Activated CD4-positive, alpha-beta T cell treated with anti-CD3 and anti-CD28 coated beads, Interleukin-2, amount 10 ng/mL, durations not matched to agents 24 days and 14 days (primary cell): ENCODE data around the gene PSENEN. TPM values are rescaled to one million over a fixed set of nuclear protein-coding genes. Genes with fewer than 3 reads are reported as not detected.
A peak's percentile ranks its signal among the peaks of the same experiment; 100 is the strongest.

Experiments
- DNase-seq: peaks from one replicate; pipeline ENCODE4 v3.0.0; 2022
- H3K27ac Mint-ChIP-seq: one replicate; pipeline ENCODE4 v1.8.0; 2022; ENCODE audit warnings: mild to moderate bottlenecking, mixed read lengths
- H3K27me3 Mint-ChIP-seq: one replicate; pipeline ENCODE4 v1.8.0; 2022; ENCODE audit warnings: mixed read lengths
- H3K36me3 Mint-ChIP-seq: one replicate; pipeline ENCODE4 v1.8.0; 2022; ENCODE audit warnings: low read depth, mild to moderate bottlenecking, mixed read lengths
- H3K4me1 Mint-ChIP-seq: one replicate; pipeline ENCODE4 v1.8.0; 2021; ENCODE audit warnings: mixed read lengths
- H3K4me3 Mint-ChIP-seq: one replicate; pipeline ENCODE4 v1.8.0; 2022; ENCODE audit warnings: mild to moderate bottlenecking, moderate library complexity, mixed read lengths
- H3K9me3 Mint-ChIP-seq: one replicate; pipeline ENCODE4 v1.8.0; 2021; ENCODE audit warnings: mixed read lengths
- intact Hi-C: fragments of 100-400 bp; cut with micrococcal nuclease; formaldehyde crosslinking; loops from one replicate; pipeline ENCODE4 v1.15.1; 2023
- total RNA-seq: library from RNA; stranded (reverse); gene quantifications from 2 replicates; pipeline ENCODE4 v1.2.3, GENCODE V29; 2022

PSENEN gene
- total RNA-seq, 1 donor from 2014 or later = 46.7 TPM

DNA sequence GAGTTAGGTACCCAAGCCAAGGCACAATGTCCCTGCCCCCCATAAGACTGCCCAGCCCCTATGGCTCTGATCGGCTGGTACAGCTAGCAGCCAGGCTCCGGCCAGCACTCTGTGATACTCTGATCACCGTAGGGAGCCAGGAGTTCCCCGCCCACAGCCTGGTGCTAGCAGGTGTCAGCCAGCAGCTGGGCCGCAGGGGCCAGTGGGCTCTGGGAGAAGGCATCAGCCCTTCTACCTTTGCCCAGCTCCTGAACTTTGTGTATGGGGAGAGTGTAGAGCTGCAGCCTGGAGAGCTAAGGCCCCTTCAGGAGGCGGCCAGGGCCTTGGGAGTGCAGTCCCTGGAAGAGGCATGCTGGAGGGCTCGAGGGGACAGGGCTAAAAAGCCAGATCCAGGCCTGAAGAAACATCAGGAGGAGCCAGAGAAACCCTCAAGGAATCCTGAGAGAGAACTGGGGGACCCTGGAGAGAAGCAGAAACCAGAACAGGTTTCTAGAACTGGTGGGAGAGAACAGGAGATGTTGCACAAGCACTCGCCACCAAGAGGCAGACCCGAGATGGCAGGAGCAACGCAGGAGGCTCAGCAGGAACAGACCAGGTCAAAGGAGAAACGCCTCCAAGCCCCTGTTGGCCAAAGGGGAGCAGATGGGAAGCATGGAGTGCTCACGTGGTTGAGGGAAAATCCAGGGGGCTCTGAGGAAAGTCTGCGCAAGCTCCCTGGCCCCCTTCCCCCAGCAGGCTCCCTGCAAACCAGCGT, 30.7 kb upstream of the PSENEN start:
- Mint-ChIP-seq H3K4me1 (peaks cover 57% of the 10 kb centered on the region), H3K4me3 (peak overlapping the region; percentile 92), H3K9me3 (no peaks in the 10 kb centered on the region), H3K27ac (peak overlapping the region; percentile 96), H3K27me3 (no peaks in the 10 kb centered on the region), H3K36me3 (peaks cover 43% of the 10 kb centered on the region)
- peak; percentile 80 for DNase-seq
- intact Hi-C loops = loop anchor here (5.0 kb wide), 2 partner anchors 87 to 167 kb away; partner anchors contain the start of genes RBM42 and TMEM147

DNA sequence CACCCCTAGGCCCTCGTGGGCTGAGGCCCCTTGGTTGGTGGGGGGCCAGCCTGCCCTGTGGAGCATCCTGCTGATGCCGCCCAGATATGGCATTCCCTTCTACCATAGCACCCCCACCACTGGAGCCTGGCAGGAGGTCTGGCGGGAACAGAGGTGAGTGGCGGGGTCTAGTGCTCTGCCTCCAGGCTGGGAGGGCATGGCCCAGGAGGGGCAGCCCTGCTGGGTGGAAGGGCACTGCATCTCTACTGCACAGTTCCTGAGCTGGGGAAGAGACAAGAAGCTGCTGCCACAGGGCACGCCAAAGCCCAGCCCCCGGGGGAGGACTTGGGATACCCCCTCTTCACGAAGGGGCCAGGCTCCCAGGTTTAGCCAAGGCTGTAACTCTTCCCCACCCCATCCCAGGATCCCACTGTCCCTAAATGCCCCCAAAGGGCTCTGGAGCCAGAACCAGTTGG, 30.1 kb upstream of the PSENEN start:
- DNase-seq = peak; percentile 71
- Mint-ChIP-seq H3K4me3 (peak overlapping the region; percentile 92), H3K27ac (peak overlapping the region; percentile 93), H3K9me3 (no peaks in the 10 kb centered on the region), H3K36me3 (peaks cover 47% of the 10 kb centered on the region), H3K4me1 (peaks cover 56% of the 10 kb centered on the region), H3K27me3 (no peaks in the 10 kb centered on the region)
- intact Hi-C loops = loop anchor here (5.0 kb wide), 1 partner anchor 168 kb away; the partner anchor contains the start of gene TMEM147

DNA sequence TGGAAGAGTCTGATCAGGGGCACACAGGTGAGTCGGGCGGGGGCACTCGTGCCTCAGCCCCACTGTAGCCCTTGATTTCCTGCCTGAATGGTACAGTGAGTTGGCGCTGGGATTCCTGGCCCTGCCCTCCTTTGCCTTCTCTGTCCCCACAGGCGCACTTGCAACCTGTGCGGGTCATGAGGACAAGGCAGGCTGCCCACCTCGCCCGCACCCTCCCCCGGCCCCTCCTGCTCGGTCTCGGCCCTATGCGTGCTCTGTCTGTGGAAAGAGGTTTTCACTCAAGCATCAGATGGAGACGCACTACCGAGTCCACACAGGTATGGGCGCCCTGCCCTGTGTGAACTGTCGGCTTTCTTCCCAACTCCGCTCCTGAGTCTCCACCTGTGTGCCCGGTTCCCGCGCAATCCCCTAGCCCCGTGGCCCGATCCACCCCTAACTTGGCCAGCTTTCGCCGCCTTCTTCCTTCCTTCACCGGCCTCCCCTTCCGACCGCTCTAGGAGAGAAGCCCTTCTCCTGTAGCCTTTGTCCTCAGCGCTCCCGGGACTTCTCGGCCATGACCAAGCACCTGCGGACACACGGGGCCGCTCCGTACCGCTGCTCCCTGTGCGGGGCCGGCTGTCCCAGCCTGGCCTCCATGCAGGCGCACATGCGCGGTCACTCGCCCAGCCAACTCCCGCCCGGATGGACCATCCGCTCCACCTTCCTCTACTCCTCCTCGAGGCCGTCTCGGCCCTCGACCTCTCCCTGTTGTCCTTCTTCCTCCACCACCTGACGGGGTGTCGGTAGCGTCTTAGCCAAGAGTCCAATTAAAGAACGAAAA, 29.3 kb upstream of the PSENEN start:
- Mint-ChIP-seq H3K36me3 (peaks cover 51% of the 10 kb centered on the region), H3K9me3 (no peaks in the 10 kb centered on the region), H3K4me1 (peaks cover 51% of the 10 kb centered on the region), H3K27me3 (no peaks in the 10 kb centered on the region), H3K4me3 (peak overlapping the region; percentile 92), H3K27ac (peak overlapping the region; percentile 93)
- peak; percentile 78 for DNase-seq
- intact Hi-C loops = loop anchor here (2.0 to 5.0 kb wide), 2 partner anchors 169 to 183 kb away; partner anchors contain the start of gene TMEM147

DNA sequence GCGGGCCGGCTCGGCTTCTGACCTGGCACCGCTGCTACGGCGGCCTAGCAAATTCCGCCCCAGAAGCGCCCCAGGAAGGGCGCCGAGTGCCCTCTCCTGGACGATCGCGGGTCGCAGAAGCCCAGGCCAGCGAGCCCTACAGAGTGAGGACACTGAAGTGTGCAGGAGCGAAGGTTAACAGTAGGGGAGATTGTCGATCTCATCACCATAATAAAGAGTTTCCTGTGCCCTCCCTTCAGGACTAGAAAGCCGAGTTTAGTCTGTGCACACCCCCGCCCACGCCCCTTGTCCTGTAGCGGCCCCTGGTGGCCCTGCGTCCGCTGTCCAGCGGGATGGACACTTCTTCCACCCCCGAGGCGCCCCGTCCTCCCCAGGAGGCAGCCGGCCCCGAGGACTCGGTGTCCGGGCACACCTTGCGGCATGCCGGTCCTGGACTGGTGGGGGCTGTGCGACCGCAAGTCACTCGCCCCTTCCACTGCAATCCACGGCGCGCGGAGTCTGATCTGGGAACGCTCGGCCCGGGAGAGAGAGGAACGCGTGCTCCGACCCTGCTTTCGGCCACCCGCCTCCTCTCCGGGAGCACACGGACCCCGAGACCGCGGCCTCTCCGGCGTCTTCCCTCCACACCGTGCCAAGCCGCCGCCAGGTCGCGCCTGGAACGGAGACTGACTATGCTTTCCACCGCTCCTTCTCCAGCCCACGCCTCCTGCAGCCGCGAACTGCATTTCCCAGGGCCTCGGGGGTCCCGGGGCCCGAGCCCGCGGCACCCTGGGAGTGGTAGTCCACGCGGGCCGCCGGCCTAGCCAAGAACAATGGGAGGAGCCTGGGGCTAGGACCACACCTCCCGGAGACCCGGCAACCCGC, 28.4 kb upstream of the PSENEN start:
- H3K4me3 Mint-ChIP-seq = peak overlapping the region; percentile 92
- peak overlapping the region; percentile 93 for H3K27ac Mint-ChIP-seq
- intact Hi-C loops = loop anchor here (1.0 to 5.0 kb wide), 11 partner anchors 15 to 398 kb away; partner anchors contain the start of genes ARHGAP33, PROSER3, PSENEN and TBCB
- no peaks in the 10 kb centered on the region for H3K27me3 Mint-ChIP-seq
- peaks cover 50% of the 10 kb centered on the region for H3K4me1 Mint-ChIP-seq
- DNase-seq = peak; percentile 99
- H3K9me3 Mint-ChIP-seq = no peaks in the 10 kb centered on the region
- H3K36me3 Mint-ChIP-seq = peaks cover 56% of the 10 kb centered on the region

DNA sequence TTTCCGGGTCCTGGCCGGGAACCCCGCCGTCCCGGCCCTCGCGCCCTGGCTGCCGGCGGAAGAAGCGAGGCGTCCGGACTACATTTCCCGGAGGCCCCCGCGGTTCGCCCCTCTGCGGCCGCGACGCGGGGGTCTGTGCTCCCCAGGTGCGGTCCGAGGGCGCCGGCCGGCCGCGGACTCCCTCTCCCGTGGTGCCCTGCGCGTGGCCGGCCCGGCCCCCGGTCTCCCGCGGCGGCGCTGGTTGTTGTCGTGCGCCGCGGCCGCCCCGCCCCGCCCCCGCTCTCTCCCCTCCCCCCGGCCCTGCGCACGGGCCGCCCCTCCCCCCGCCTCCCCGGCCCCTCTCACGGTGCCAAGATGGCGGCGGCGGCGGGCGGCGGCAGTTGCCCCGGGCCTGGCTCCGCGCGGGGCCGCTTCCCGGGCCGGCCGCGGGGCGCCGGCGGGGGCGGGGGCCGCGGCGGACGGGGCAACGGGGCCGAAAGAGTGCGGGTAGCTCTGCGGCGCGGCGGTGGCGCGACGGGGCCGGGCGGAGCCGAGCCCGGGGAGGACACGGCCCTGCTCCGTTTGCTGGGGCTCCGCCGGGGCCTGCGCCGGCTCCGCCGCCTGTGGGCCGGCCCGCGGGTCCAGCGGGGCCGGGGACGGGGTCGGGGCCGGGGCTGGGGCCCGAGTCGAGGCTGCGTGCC, 27.6 kb upstream of the PSENEN start, which contains the start of gene KMT2B:
TSS of gene KMT2B (plus strand) at position 339 of the 680 bp plus-strand sequence. CDS start at position 355, 16 bp downstream.
- Mint-ChIP-seq H3K4me1 (peaks cover 43% of the 10 kb centered on the region), H3K27ac (peak within 1 kb of the TSS; percentile 93), H3K4me3 (peak within 1 kb of the TSS; percentile 94), H3K9me3 (no peaks in the 10 kb centered on the region), H3K27me3 (no peaks in the 10 kb centered on the region), H3K36me3 (peaks cover 63% of the 10 kb centered on the region)
- intact Hi-C loops = loop anchor here (1.0 to 5.0 kb wide), 11 partner anchors 16 to 397 kb away; partner anchors contain the start of genes ARHGAP33, PROSER3, PSENEN and TBCB
- DNase-seq = no peak

DNA sequence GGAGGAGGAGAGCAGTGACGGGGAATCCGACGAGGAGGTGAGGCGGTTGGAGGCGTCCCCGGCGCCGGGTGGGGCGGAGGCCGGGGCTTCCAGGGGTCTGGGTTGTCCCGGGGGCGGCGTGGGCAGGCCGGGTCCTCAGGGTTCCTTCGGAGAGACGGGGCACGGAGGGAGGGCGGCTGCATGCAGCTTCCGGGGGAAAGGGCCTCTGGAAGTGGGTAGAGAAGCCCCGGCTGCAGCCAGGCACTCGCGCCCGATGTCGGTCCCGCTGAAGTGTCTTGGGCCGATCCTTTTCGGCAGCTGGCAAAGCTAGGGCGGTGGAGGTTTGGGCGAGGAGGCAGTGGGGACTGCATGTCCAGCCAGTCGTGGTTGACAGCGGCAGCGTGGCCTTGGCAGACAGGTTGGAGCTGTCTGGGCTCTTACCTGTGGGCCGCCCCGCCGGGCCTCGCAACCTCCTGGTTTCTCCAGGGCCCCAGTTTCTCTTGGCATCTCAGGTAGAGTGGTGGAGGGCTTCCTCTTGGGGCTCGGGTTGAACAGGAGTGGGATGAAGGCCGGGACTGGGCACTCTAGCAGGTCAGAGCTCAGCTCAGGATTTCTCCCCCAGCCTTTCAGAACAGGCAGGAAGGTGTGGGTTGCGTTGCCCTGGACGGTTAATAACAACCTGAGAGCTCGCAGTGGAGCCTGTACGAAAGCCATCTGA, 27.0 kb upstream of the PSENEN start:
- no peaks in the 10 kb centered on the region for H3K27me3 Mint-ChIP-seq
- peak overlapping the region; percentile 94 for H3K4me3 Mint-ChIP-seq
- intact Hi-C loops = loop anchor here (5.0 kb wide), 1 partner anchor 171 kb away; the partner anchor contains the start of gene TMEM147
- peaks cover 67% of the 10 kb centered on the region for H3K36me3 Mint-ChIP-seq
- DNase-seq = peak; percentile 86
- H3K27ac Mint-ChIP-seq = peak overlapping the region; percentile 92
- H3K4me1 Mint-ChIP-seq = peaks cover 39% of the 10 kb centered on the region
- H3K9me3 Mint-ChIP-seq = no peaks in the 10 kb centered on the region

DNA sequence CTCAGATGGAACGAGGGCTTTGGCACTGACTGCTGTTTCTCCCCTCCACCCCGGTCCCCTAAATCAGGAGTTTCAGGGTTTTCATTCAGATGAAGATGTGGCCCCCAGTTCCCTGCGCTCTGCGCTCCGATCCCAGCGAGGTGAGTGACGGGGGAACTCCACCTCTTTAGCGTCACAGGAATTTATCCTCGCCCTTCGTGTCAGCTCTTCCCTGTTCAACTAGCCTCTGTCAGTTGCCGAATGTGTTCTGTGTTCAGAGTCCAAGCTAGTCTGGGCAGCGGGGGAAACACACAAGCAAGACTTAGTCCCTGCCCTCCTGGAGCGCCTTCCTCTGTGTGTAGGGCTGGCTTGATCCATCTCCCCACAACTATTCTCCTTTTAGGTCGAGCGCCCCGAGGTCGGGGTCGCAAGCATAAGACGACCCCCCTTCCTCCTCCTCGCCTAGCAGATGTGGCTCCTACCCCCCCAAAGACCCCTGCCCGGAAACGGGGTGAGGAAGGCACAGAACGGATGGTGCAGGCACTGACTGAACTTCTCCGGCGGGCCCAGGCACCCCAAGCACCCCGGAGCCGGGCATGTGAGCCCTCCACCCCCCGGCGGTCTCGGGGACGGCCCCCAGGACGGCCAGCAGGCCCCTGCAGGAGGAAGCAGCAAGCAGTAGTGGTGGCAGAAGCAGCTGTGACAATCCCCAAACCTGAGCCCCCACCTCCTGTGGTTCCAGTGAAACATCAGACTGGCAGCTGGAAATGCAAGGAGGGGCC, 25.9 kb upstream of the PSENEN start:
- Mint-ChIP-seq H3K4me1 (peaks cover 30% of the 10 kb centered on the region), H3K36me3 (peaks cover 65% of the 10 kb centered on the region), H3K9me3 (no peaks in the 10 kb centered on the region), H3K4me3 (peak overlapping the region; percentile 94), H3K27me3 (no peaks in the 10 kb centered on the region), H3K27ac (peak overlapping the region; percentile 92)
- DNase-seq = no peak
- intact Hi-C loops = loop anchor here (5.0 kb wide), 1 partner anchor 172 kb away; the partner anchor contains the start of gene TMEM147

DNA sequence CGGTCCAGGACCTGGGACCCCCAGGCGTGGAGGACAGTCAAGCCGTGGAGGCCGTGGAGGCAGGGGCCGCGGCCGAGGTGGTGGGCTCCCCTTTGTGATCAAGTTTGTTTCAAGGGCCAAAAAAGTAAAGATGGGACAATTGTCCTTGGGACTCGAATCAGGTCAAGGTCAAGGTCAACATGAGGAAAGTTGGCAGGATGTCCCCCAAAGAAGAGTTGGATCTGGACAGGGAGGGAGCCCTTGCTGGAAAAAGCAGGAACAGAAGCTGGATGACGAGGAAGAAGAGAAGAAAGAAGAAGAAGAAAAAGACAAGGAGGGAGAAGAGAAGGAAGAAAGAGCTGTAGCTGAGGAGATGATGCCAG, 25.3 kb upstream of the PSENEN start:
- H3K4me3 Mint-ChIP-seq = peak overlapping the region; percentile 21

DNA sequence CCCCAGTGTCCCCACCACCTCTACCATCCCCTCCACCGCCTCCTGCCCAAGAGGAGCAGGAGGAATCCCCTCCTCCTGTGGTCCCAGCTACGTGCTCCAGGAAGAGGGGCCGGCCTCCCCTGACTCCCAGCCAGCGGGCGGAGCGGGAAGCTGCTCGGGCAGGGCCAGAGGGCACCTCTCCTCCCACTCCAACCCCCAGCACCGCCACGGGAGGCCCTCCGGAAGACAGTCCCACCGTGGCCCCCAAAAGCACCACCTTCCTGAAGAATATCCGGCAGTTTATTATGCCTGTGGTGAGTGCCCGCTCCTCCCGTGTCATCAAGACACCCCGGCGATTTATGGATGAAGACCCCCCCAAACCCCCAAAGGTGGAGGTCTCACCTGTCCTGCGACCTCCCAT, 24.8 kb upstream of the PSENEN start:
- Mint-ChIP-seq H3K4me1 (peaks cover 24% of the 10 kb centered on the region), H3K27ac (no peak overlapping the region), H3K4me3 (no peak overlapping the region), H3K36me3 (peaks cover 67% of the 10 kb centered on the region), H3K9me3 (no peaks in the 10 kb centered on the region), H3K27me3 (no peaks in the 10 kb centered on the region)
- DNase-seq = no peak
- intact Hi-C loops = no loop called here

More for the DNA sequence above, 25.3 kb upstream of the PSENEN start:
- intact Hi-C loops = no loop called here
- peaks cover 25% of the 10 kb centered on the region for H3K4me1 Mint-ChIP-seq
- H3K27me3 Mint-ChIP-seq = no peaks in the 10 kb centered on the region
- no peak overlapping the region for H3K27ac Mint-ChIP-seq
- H3K9me3 Mint-ChIP-seq = no peaks in the 10 kb centered on the region
- DNase-seq = no peak
- H3K36me3 Mint-ChIP-seq = peaks cover 65% of the 10 kb centered on the region

DNA sequence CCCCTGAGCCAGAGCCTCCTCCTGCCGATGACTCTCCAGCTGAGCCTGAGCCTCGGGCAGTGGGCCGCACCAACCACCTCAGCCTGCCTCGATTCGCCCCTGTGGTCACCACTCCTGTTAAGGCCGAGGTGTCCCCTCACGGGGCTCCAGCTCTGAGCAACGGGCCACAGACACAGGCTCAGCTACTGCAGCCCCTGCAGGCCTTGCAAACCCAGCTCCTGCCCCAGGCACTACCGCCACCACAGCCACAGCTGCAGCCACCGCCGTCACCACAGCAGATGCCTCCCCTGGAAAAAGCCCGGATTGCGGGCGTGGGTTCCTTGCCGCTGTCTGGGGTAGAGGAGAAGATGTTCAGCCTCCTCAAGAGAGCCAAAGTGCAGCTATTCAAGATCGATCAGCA, 24.1 kb upstream of the PSENEN start:
- no peaks in the 10 kb centered on the region for H3K9me3 Mint-ChIP-seq
- no peak for DNase-seq
- no peaks in the 10 kb centered on the region for H3K27me3 Mint-ChIP-seq
- H3K27ac Mint-ChIP-seq = no peak overlapping the region
- H3K4me1 Mint-ChIP-seq = peaks cover 20% of the 10 kb centered on the region
- peaks cover 67% of the 10 kb centered on the region for H3K36me3 Mint-ChIP-seq
- intact Hi-C loops = no loop called here
- H3K4me3 Mint-ChIP-seq = no peak overlapping the region

DNA sequence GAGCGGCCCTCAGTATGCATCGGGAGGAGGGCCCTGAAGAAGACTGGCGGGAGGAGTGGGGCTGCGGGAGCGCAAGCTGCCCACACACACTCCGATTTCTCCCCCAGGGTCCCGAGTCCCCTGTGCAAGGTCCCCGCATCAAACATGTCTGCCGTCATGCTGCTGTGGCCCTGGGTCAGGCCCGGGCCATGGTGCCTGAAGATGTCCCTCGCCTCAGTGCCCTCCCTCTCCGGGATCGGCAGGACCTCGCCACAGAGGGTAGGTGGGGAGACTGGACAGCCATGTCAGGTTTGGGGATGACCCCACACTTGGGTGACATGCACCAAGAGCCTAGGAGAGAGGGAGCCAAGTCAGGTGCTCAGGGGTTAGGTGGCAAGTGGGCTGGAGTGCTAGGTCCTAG, 23.0 kb upstream of the PSENEN start:
- H3K36me3 Mint-ChIP-seq = peaks cover 66% of the 10 kb centered on the region
- H3K9me3 Mint-ChIP-seq = no peaks in the 10 kb centered on the region
- no peak for DNase-seq
- H3K4me1 Mint-ChIP-seq = peaks cover 17% of the 10 kb centered on the region
- intact Hi-C loops = no loop called here
- no peak overlapping the region for H3K27ac Mint-ChIP-seq
- H3K4me3 Mint-ChIP-seq = no peak overlapping the region
- no peaks in the 10 kb centered on the region for H3K27me3 Mint-ChIP-seq
